Caco-2 (cell line): ENCODE results near the gene SMAD5. TPM values are rescaled to one million over a fixed set of nuclear protein-coding genes. Genes with fewer than 3 reads are reported as not detected.

Experiments
- BruUV-seq: library from RNA; stranded (reverse); fragments of 400-500 nt; replicated peaks from 2 replicates; lab custom pipeline; 2021; lab: Mats Ljungman, UMichigan
- CTCF ChIA-PET: fragments of 300-600 bp; sonication (Branson Sonifier 250); formaldehyde crosslinking; loops from one replicate; lab custom pipeline; 2022; ENCODE audit warnings: antibody characterized with exemption; lab: Charles Lee
- POLR2A ChIA-PET: fragments of 300-600 bp; sonication (Branson Sonifier 250); formaldehyde crosslinking; loops from one replicate; lab custom pipeline; 2022; ENCODE audit warnings: antibody characterized with exemption; lab: Charles Lee
- DNase-seq, 2 experiments: peaks; one replicate each; pipeline versions ENCODE4 v3.0.0 to v3.0.0-alpha.2; 2020 to 2022
- H3K27me3 ChIP-seq: replicated peaks from 2 replicates; pipeline ENCODE4 v1.6.0; 2011; ENCODE audit warnings: low read length; ENCODE audit not compliant: control insufficient read depth, insufficient read depth
- H3K36me3 ChIP-seq: 2 replicates; pipeline ENCODE4 v1.5.1; 2011; ENCODE audit warnings: low read length; ENCODE audit not compliant: control insufficient read depth, insufficient read depth
- H3K4me1 ChIP-seq: fragments of 250-450 bp; sonication (Bioruptor Pico); 2 replicates; pipeline ENCODE4 v1.5.1; 2020; ENCODE audit warnings: mild to moderate bottlenecking
- H3K4me3 ChIP-seq: 2 replicates; pipeline ENCODE4 v1.5.1; 2011; ENCODE audit warnings: low read depth, mild to moderate bottlenecking, control low read depth, low read length
- H3K9me3 ChIP-seq: fragments of 250-450 bp; sonication (Bioruptor Pico); 2 replicates; pipeline ENCODE4 v1.5.1; 2020; ENCODE audit warnings: mild to moderate bottlenecking, moderate library complexity
- H3K27ac Mint-ChIP-seq: one replicate; pipeline ENCODE4 v1.8.0; 2022; ENCODE audit warnings: mixed read lengths; ENCODE audit not compliant: unreplicated experiment
- H3K27me3 Mint-ChIP-seq: one replicate; pipeline ENCODE4 v1.8.0; 2022; ENCODE audit warnings: mixed read lengths; ENCODE audit not compliant: insufficient read depth, unreplicated experiment
- H3K36me3 Mint-ChIP-seq: one replicate; pipeline ENCODE4 v1.8.0; 2022; ENCODE audit warnings: mild to moderate bottlenecking, mixed read lengths; ENCODE audit not compliant: insufficient read depth, unreplicated experiment
- H3K4me1 Mint-ChIP-seq: one replicate; pipeline ENCODE4 v1.8.0; 2022; ENCODE audit warnings: low read depth, mixed read lengths; ENCODE audit not compliant: unreplicated experiment
- H3K4me3 Mint-ChIP-seq: one replicate; pipeline ENCODE4 v1.8.0; 2022; ENCODE audit warnings: mild to moderate bottlenecking, moderate library complexity, mixed read lengths; ENCODE audit not compliant: unreplicated experiment
- H3K9me3 Mint-ChIP-seq: one replicate; pipeline ENCODE4 v1.8.0; 2022; ENCODE audit warnings: mixed read lengths; ENCODE audit not compliant: unreplicated experiment
- intact Hi-C: fragments of 100-400 bp; cut with micrococcal nuclease; formaldehyde crosslinking; loops from one replicate; pipeline ENCODE4 v1.10.0; 2022; ENCODE audit not compliant: unreplicated experiment
- total RNA-seq: library from RNA; stranded (reverse); gene quantifications from 2 replicates; pipeline ENCODE4 v1.2.3, GENCODE V29; 2022
- TF ChIP-seq, protein P1 (sequence below), 2 experiments: fragments of 200-600 bp in 1 of 2; IDR thresholded peaks; 1 replicate in 1 of 2; 2 replicates in 1 of 2; pipeline versions ENCODE4 v1.5.1 to v1.8.0; 2011 to 2022; ENCODE audit warnings: antibody characterized with exemption in 1 of 2, control low read depth in 1 of 2, inconsistent platforms in 1 of 2, low read depth in 1 of 2, low read length in 1 of 2, mild to moderate bottlenecking in 1 of 2, moderate library complexity in 1 of 2; ENCODE audit not compliant: insufficient read depth in 1 of 2, severe bottlenecking in 1 of 2, unreplicated experiment in 1 of 2

The SMAD5 gene
- total RNA-seq, 1 experiment from 2014 or later = 142 TPM

DNA sequence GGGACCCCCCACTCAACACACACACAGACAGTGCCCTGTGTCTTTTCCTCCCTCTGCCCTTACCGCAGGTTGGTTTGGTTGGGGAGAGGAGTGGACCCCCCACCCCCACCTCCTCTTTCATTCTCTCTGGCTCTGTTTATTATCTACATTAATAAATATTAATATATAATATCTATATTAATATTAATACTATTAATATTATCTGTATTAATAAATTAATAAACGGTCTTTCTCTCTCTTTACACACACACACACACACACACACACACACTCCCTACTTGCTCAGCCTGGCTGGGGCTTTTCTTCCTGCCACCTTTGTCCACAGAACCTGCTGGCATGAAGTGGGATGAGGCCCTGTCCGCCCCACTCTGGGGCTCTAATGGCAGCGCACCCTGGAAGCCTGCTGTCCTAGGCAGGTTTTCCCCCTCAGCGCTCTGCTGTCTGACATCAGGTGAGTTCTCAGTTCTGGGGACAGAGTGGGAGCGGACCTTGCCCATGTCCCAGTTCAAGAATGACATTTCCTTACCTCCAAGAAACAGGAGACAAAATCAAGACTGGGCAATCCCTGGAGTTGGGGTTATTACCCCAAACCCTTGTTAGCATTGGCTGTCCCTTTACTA is 70.8 kb downstream of the SMAD5 start:
- BruUV-seq = no TSS peak
- Histone ChIP-seq H3K36me3 (peaks cover 1% of the 10 kb centered on the region; the same call in 1 of the 2 replicates), H3K27me3 (no peaks in the 10 kb centered on the region), H3K4me1 (no peaks in the 10 kb centered on the region), H3K4me3 (no peak overlapping the region), H3K9me3 (no peaks in the 10 kb centered on the region)
- Mint-ChIP-seq H3K9me3 (no peaks in the 10 kb centered on the region), H3K36me3 (peaks cover 27% of the 10 kb centered on the region), H3K4me3 (no peak overlapping the region), H3K27me3 (no peaks in the 10 kb centered on the region), H3K27ac (no peak overlapping the region), H3K4me1 (no peaks in the 10 kb centered on the region)
- ChIA-PET CTCF (no interaction called here), POLR2A (no interaction called here)
- TF ChIP-seq, protein P1, sequence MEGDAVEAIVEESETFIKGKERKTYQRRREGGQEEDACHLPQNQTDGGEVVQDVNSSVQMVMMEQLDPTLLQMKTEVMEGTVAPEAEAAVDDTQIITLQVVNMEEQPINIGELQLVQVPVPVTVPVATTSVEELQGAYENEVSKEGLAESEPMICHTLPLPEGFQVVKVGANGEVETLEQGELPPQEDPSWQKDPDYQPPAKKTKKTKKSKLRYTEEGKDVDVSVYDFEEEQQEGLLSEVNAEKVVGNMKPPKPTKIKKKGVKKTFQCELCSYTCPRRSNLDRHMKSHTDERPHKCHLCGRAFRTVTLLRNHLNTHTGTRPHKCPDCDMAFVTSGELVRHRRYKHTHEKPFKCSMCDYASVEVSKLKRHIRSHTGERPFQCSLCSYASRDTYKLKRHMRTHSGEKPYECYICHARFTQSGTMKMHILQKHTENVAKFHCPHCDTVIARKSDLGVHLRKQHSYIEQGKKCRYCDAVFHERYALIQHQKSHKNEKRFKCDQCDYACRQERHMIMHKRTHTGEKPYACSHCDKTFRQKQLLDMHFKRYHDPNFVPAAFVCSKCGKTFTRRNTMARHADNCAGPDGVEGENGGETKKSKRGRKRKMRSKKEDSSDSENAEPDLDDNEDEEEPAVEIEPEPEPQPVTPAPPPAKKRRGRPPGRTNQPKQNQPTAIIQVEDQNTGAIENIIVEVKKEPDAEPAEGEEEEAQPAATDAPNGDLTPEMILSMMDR (IDR thresholded peaks at IDR 0.05; ENCODE audit: insufficient read depth in 1 of 2, low read depth in 1 of 2, low read length in 1 of 2, severe bottlenecking in 1 of 2, unreplicated experiment in 1 of 2) = no peak
- DNase-seq = no peak
- intact Hi-C loops = no loop called here

DNA sequence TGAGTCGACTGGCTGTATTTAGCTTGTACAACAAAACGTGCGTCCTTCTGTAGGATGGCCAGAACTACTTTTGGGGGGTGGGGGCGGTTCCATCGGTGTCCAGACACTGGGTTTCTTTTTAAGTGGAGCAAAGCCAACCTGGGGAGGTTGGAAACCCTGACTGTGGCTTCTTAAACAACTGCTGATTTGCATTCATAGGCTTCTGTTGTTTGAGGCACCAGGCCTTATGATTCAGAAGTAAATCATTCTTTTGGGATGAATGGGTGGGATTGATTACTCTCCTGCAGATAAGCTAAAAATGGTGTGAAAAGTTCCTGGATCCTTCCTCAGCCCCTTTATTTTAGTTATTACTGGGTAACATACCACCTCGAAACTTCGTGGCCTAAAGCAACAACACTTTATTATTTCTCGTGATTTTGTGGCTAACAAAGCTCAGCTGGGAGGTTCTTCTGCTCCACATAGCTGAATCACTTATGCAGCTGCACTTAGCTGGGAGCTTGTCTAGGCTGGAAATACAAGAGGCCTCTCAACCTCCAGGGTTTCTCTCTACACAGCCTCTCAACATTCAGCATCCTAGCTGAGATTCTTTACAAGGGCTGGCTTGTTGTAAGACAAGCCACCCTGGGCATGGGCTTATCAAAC is 72.5 kb downstream of the SMAD5 start:
- CTCF ChIA-PET = interaction anchor here (0.7 kb wide), 1 partner anchor 390 kb away, joined by 4 read pairs; no protein-coding TSS in a partner anchor

DNA sequence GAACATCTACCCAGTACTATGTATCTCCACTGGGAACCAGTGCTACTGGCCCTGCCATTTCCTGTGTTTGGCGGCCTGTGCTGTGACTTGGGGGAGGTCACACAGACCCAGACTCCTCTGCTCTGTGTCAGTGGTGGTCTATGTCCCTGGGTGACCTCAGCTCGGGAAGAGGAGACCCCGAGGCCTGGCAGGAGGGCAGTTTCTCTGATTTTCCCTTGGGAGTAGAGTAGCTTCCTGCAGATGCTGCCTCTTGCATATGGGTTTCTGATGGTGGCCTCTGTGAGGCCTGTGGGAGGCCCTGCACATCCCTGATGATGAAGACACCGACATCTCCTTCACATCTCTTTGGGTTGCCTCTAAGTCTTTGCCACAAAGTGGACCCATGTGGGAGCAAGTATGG is 73.3 kb downstream of the SMAD5 start:
- no peaks in the 10 kb centered on the region for H3K27me3 Mint-ChIP-seq
- no peak overlapping the region for H3K27ac Mint-ChIP-seq
- no peak overlapping the region for H3K4me3 Mint-ChIP-seq
- Histone ChIP-seq H3K9me3 (no peaks in the 10 kb centered on the region), H3K27me3 (no peaks in the 10 kb centered on the region), H3K4me3 (no peak overlapping the region), H3K36me3 (peaks cover 1% of the 10 kb centered on the region; the same call in 1 of the 2 replicates), H3K4me1 (no peaks in the 10 kb centered on the region)
- no peak for DNase-seq
- H3K4me1 Mint-ChIP-seq = no peaks in the 10 kb centered on the region
- ChIA-PET CTCF (no interaction called here), POLR2A (no interaction called here)
- no peaks in the 10 kb centered on the region for H3K9me3 Mint-ChIP-seq
- BruUV-seq = no TSS peak
- H3K36me3 Mint-ChIP-seq = peaks cover 19% of the 10 kb centered on the region
- TF ChIP-seq, protein P1 (IDR thresholded peaks at IDR 0.05; ENCODE audit: insufficient read depth in 1 of 2, low read depth in 1 of 2, low read length in 1 of 2, severe bottlenecking in 1 of 2, unreplicated experiment in 1 of 2) = no peak
- intact Hi-C loops = no loop called here

More for the DNA sequence above, 72.5 kb downstream of the SMAD5 start:
- Mint-ChIP-seq H3K27ac (no peak overlapping the region), H3K9me3 (no peaks in the 10 kb centered on the region), H3K4me3 (no peak overlapping the region), H3K36me3 (peaks cover 19% of the 10 kb centered on the region), H3K4me1 (no peaks in the 10 kb centered on the region), H3K27me3 (no peaks in the 10 kb centered on the region)
- no peak overlapping the region for H3K4me3 ChIP-seq
- H3K4me1 ChIP-seq = no peaks in the 10 kb centered on the region
- no TSS peak for BruUV-seq
- H3K27me3 ChIP-seq = no peaks in the 10 kb centered on the region
- H3K9me3 ChIP-seq = no peaks in the 10 kb centered on the region
- intact Hi-C loops = no loop called here
- no peak for DNase-seq
- TF ChIP-seq, protein P1 (IDR thresholded peaks at IDR 0.05; ENCODE audit: insufficient read depth in 1 of 2, low read depth in 1 of 2, low read length in 1 of 2, severe bottlenecking in 1 of 2, unreplicated experiment in 1 of 2) = no peak
- H3K36me3 ChIP-seq = peaks cover 1% of the 10 kb centered on the region; the same call in 1 of the 2 replicates
- POLR2A ChIA-PET = no interaction called here
